RWPE2 (cell line): ENCODE measurements around the gene TYW1.
A peak's percentile ranks its signal among the peaks of the same experiment; 100 is the strongest.
"Not testable (repeated sequence)": the region's sequence is repeated elsewhere in the genome, so short reads cannot be mapped to it uniquely, and the experiment has no call there.

Experiments
- ATAC-seq: fragments of 200-7000 bp; cut with Tn5 transposase; 3 replicates; pipeline ENCODE4 v1.9.1; 2021; ENCODE audit warnings: low read depth
- DNase-seq: peaks from one replicate; pipeline ENCODE4 v3.0.0-alpha.2; 2020; ENCODE audit warnings: low spot score
- H3K27ac ChIP-seq: fragments of 450-650 bp; 2 replicates; pipeline ENCODE4 v1.5.1; 2017; ENCODE audit warnings: mild to moderate bottlenecking; ENCODE audit not compliant: poor library complexity, severe bottlenecking
- H3K27me3 ChIP-seq: fragments of 250-450 bp; sonication (Bioruptor Pico); 2 replicates; pipeline ENCODE4 v1.5.1; 2021; ENCODE audit warnings: mild to moderate bottlenecking, moderate library complexity; ENCODE audit not compliant: insufficient read depth, poor library complexity, severe bottlenecking
- H3K36me3 ChIP-seq: fragments of 250-450 bp; sonication (Bioruptor Pico); 2 replicates; pipeline ENCODE4 v1.5.1; 2020; ENCODE audit warnings: low read depth, mild to moderate bottlenecking, moderate library complexity
- H3K4me1 ChIP-seq: fragments of 250-450 bp; sonication (Bioruptor Pico); 2 replicates; pipeline ENCODE4 v1.5.1; 2021; ENCODE audit warnings: mild to moderate bottlenecking, moderate library complexity; ENCODE audit not compliant: insufficient read depth, poor library complexity, severe bottlenecking
- H3K4me3 ChIP-seq: fragments of 250-450 bp; sonication (Bioruptor Pico); 2 replicates; pipeline ENCODE4 v1.5.1; 2021; ENCODE audit warnings: mild to moderate bottlenecking, moderate library complexity; ENCODE audit not compliant: severe bottlenecking
- H3K9me3 ChIP-seq: fragments of 250-450 bp; sonication (Bioruptor Pico); 2 replicates; pipeline ENCODE4 v1.5.1; 2021; ENCODE audit warnings: mild to moderate bottlenecking, moderate library complexity; ENCODE audit not compliant: severe bottlenecking
- TF ChIP-seq, protein P1 (sequence below): fragments of 450-650 bp; IDR thresholded peaks from one replicate; pipeline ENCODE4 v1.5.1; 2017; ENCODE audit warnings: mild to moderate bottlenecking, moderate library complexity; ENCODE audit not compliant: poor library complexity, severe bottlenecking

The TYW1 gene

DNA sequence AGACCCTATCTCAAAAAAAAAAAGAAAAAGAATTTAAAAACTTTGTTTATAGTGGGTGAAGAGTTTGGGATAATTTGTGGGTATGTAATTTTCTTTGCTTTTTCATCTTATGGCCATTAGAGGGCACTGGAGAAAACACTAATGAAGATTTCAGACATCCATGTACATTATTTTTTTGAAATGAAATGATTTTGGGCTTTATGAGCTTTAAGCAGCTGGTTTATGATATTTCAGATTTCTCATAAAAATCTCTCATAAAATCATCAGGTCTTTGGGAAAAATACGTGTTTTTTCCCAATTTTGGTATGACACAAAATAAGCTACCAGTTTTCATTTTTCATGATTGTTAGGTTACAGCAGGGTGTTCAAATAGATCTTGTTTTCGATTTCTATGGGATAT is 44.2 kb downstream of the TYW1 start:
- not testable (repeated sequence) for H3K9me3 ChIP-seq, DNase-seq, ATAC-seq, H3K36me3 ChIP-seq, H3K27me3 ChIP-seq, H3K4me3 ChIP-seq, H3K27ac ChIP-seq
- TF ChIP-seq, protein P1, sequence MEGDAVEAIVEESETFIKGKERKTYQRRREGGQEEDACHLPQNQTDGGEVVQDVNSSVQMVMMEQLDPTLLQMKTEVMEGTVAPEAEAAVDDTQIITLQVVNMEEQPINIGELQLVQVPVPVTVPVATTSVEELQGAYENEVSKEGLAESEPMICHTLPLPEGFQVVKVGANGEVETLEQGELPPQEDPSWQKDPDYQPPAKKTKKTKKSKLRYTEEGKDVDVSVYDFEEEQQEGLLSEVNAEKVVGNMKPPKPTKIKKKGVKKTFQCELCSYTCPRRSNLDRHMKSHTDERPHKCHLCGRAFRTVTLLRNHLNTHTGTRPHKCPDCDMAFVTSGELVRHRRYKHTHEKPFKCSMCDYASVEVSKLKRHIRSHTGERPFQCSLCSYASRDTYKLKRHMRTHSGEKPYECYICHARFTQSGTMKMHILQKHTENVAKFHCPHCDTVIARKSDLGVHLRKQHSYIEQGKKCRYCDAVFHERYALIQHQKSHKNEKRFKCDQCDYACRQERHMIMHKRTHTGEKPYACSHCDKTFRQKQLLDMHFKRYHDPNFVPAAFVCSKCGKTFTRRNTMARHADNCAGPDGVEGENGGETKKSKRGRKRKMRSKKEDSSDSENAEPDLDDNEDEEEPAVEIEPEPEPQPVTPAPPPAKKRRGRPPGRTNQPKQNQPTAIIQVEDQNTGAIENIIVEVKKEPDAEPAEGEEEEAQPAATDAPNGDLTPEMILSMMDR, result peak; percentile 74
- H3K4me1 ChIP-seq, result peaks cover 12% of the 10 kb centered on the region

DNA sequence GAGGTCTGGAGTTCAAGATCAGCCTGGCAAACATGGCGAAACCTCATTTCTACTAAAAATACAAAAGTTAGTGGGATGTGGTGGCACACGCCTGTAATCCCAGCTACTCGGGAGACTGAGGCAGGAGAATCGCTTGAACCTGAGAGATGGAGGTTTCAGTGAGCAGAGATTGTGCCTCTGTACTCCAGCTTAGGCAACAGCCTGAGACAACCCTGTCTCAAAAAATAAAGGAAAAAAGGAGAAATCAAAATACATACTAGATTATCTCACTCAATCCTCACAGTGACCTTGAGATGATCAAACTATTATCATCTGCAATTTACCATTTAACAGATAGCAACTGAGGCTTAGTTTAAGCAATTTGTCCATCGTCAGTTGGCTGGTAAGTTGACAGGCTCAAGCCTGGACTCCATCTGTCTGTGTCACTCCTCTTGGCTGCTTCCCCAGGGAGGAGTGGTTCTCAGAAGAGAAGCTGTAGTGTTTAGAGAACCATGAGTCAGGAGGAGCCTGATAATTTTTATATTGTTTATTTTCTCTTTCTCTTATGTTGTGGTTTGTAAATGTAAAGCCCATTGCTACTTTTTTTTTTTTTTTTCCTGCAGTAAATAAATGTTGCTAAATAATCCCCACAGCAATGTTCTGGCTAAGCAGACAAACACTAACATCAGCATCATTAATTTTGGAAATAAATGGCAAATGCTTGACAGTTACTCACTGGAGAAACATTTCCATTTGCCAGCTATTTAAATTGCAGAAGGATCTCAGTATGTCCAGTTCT is 46.3 kb downstream of the TYW1 start:
- H3K4me1 ChIP-seq, result peaks cover 12% of the 10 kb centered on the region
- not testable (repeated sequence) for H3K9me3 ChIP-seq, H3K4me3 ChIP-seq, DNase-seq, H3K27me3 ChIP-seq, H3K36me3 ChIP-seq
- H3K27ac ChIP-seq, result peak overlapping the region; percentile 46
- ATAC-seq, result peak; percentile 97

DNA sequence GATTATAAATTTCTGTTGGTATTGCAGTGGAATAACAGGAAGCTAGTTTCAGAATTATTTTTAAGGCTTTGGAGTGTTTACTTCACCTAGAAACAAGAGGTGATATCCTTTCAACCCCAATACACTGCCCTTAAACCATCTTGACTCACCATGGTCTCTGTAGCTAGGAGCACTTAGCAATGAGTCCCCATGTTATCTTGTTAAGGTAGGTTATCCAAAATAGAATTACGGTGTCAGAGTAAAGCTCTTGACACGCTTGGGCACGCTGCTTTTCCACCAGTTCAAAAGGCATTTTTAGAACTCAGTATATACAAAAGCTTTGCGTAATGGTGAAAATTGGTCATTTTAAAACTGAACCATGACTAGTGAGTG is 46.9 kb downstream of the TYW1 start:
- H3K4me3 ChIP-seq, H3K9me3 ChIP-seq, ATAC-seq, H3K36me3 ChIP-seq, DNase-seq, H3K27me3 ChIP-seq: not testable (repeated sequence)
- peak overlapping the region; percentile 46 for H3K27ac ChIP-seq
- peaks cover 12% of the 10 kb centered on the region for H3K4me1 ChIP-seq

DNA sequence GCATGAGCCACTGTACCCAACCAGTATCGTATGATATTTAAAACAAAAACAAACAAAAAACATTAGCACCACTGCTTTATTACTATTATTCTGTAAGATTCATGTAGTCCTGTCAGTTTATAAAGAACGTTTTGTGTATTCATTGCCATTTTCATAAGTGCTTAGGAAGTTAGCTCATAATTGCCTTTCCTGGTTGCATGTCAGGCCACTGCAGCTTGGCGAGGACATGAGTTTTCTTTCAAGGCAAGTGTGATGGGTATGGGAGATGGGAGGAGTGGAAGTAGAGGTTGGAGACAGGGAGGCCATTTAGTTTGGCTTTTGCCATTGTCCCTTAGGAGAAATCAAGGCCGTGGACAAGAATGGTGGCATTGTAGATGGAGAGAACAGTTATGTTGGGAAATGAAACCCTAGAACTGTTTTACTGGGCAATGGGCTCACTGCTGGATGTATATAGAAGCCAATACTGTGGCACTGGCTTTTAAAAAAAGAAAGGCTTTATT is 48.9 kb downstream of the TYW1 start:
- H3K36me3 ChIP-seq, result no peaks in the 10 kb centered on the region
- ATAC-seq (no peak), DNase-seq (no peak)
- H3K4me3 ChIP-seq, result no peak overlapping the region
- H3K4me1 ChIP-seq, result peaks cover 12% of the 10 kb centered on the region
- H3K27me3 ChIP-seq, result no peaks in the 10 kb centered on the region
- H3K9me3 ChIP-seq, result no peaks in the 10 kb centered on the region
- TF ChIP-seq, protein P1, result no peak
- H3K27ac ChIP-seq, result no peak overlapping the region

DNA sequence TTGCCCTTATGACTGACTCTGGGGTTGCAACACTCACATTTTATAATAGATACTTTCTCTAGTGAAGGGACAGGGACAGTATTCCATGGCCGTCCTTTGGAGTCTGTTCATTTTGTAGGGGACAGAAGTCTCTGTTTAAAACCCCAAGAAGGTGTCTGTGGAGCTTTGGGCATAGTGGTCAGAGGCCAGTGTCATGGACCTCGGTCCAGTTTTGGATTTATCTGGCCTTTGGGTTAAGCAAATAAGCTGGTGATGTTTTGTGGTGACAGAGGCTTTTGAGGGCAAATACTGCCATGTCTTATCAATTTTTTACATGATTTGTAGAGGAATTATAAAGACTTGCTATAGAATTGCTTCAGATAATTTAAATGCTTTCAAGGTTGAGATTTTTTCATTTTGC is 50.2 kb downstream of the TYW1 start:
- H3K4me3 ChIP-seq, H3K9me3 ChIP-seq, H3K27me3 ChIP-seq, H3K36me3 ChIP-seq, H3K27ac ChIP-seq, ATAC-seq, DNase-seq: not testable (repeated sequence)
- peaks cover 12% of the 10 kb centered on the region for H3K4me1 ChIP-seq

DNA sequence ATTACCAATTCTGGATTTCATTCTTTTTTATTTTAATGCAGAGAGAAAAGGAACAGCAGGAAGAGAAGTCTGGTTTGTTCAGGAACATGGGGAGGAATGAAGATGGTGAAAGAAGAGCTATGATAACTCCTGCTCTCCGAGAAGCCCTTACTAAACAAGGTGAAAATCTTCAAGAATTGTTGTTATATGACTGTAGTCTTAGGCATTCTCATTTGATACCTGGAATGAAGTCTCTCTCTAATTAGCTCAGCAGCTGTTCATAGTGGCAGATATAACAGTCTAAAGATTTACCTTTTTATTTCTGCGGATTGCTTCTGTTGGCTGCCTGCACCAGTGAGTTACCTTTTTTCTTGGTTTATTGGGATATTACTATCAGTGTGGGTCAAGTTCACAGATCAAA is 53.3 kb downstream of the TYW1 start:
- H3K4me3 ChIP-seq, DNase-seq, H3K9me3 ChIP-seq, ATAC-seq, H3K4me1 ChIP-seq, H3K27me3 ChIP-seq, H3K27ac ChIP-seq, H3K36me3 ChIP-seq: not testable (repeated sequence)

DNA sequence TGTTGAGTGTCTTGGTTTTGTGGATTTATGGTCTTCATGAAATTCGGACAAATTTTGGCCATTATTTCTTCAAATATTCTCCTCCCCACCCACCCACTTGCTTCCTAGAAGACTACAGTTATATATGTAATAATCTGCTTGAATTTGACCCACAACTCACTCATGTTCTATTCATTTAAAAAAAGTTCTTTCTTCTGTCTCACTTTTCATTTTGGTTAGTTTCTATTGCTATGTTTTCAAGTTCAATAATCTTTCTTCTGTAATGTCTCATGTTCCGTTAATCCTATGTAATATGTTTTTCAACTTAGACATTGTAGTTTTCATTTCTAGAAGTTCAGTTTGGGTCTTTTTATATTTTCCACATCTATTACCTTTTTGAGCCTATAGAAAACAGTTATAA is 55.5 kb downstream of the TYW1 start:
- not testable (repeated sequence) for H3K9me3 ChIP-seq, H3K4me1 ChIP-seq, H3K4me3 ChIP-seq, DNase-seq, H3K27ac ChIP-seq, H3K27me3 ChIP-seq, H3K36me3 ChIP-seq, ATAC-seq
